Measurements from ENCODE around the gene PFN2.

- TF ChIP-seq, protein P1, sequence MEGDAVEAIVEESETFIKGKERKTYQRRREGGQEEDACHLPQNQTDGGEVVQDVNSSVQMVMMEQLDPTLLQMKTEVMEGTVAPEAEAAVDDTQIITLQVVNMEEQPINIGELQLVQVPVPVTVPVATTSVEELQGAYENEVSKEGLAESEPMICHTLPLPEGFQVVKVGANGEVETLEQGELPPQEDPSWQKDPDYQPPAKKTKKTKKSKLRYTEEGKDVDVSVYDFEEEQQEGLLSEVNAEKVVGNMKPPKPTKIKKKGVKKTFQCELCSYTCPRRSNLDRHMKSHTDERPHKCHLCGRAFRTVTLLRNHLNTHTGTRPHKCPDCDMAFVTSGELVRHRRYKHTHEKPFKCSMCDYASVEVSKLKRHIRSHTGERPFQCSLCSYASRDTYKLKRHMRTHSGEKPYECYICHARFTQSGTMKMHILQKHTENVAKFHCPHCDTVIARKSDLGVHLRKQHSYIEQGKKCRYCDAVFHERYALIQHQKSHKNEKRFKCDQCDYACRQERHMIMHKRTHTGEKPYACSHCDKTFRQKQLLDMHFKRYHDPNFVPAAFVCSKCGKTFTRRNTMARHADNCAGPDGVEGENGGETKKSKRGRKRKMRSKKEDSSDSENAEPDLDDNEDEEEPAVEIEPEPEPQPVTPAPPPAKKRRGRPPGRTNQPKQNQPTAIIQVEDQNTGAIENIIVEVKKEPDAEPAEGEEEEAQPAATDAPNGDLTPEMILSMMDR (IDR thresholded peaks at IDR 0.05) = no peak
- TF ChIP-seq EP300 (IDR thresholded peaks at IDR 0.05) = no peak
Measured at GRCh38 chr3:149947231-149947630, 23.5 kb downstream of the PFN2 start.
